GM20000 (cell line): Measurements from ENCODE around the gene FBLN1.
"Not testable (repeated sequence)": the region's sequence is repeated elsewhere in the genome, so short reads cannot be mapped to it uniquely, and the experiment has no call there.

Experiments used
- DNase-seq: peaks from one replicate; pipeline ENCODE4 v3.0.0; 2012; ENCODE audit warnings: low spot score
- TF ChIP-seq, protein P1 (sequence below): IDR thresholded peaks from 2 replicates; pipeline ENCODE4 v1.5.1; 2012; ENCODE audit warnings: mild to moderate bottlenecking, control low read depth; ENCODE audit errors: extremely low read depth, missing control alignments

Gene FBLN1

DNA sequence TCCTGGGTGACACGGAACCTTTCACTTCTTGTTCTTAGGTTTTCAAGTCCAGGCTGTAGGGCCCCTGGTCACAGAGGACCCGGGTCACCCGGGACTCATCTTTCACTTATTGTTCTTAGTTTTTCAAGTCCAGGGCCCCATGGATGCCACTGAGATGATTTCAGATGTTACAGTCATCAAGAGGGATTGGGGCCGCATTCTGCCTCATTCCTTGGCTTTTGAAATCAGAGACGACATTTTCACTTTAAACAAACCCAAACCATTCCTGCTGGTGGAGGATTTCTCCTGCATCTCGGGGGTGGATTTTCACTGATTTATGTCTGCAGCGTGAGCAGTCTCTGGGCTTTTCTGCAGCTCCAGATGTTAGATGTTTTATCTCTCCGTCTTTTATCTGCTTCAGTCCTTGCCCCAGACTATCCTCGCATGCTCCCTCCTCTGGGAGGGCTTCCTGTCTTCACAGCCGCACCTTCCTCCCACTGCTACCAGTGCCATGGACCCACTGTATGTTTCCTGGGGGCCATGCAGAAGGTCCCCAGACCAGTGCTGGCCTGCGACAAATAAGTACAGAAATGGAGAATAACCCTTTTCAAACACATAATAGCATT, 27.4 kb downstream of the FBLN1 start:
- TF ChIP-seq, protein P1, sequence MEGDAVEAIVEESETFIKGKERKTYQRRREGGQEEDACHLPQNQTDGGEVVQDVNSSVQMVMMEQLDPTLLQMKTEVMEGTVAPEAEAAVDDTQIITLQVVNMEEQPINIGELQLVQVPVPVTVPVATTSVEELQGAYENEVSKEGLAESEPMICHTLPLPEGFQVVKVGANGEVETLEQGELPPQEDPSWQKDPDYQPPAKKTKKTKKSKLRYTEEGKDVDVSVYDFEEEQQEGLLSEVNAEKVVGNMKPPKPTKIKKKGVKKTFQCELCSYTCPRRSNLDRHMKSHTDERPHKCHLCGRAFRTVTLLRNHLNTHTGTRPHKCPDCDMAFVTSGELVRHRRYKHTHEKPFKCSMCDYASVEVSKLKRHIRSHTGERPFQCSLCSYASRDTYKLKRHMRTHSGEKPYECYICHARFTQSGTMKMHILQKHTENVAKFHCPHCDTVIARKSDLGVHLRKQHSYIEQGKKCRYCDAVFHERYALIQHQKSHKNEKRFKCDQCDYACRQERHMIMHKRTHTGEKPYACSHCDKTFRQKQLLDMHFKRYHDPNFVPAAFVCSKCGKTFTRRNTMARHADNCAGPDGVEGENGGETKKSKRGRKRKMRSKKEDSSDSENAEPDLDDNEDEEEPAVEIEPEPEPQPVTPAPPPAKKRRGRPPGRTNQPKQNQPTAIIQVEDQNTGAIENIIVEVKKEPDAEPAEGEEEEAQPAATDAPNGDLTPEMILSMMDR, result no peak
- no peak for DNase-seq

DNA sequence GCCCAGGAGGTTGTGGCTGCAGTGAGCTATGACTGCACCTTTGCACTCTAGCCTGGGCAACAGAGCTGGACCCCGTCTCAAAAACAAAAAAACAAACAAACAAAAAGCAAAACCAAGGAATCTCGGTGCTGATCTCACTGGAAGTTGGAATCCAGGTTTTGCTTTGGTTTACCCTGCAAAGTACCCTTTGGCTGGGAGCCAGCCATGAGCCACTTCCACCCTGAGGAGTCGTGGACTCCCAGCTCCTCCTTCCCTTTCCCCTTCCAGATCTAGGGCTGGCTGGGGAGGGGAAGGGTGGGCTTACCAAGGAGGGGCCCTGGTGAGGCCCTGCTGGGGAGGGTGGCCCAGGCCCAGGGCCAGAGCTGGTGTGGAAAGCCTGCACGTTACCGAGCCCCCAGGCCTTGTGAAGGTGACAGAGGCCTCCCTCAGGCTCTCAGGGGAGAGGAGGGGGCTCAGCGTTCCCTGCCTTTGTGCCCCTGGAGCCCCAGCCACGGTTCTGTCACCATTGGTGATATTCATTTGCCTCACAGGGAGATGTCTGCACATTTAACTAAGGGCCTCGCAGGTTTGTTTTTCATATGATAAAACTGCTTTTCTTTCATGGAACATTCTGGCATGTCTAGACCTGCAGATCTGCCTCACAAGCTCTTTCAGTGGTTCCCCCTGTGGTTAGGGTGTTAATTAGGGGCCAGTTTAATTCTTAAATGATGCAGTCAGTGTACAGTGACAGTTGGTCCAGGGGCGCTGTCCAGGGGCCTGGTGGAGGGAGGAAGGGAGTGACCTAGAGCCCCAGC, 29.0 kb downstream of the FBLN1 start:
- TF ChIP-seq, protein P1, result no peak
- DNase-seq, result no peak

GRCh38 chr22:45532235-45532631, 29.6 kb downstream of the FBLN1 start:
- no peak for DNase-seq
- TF ChIP-seq, protein P1, result no peak

DNA sequence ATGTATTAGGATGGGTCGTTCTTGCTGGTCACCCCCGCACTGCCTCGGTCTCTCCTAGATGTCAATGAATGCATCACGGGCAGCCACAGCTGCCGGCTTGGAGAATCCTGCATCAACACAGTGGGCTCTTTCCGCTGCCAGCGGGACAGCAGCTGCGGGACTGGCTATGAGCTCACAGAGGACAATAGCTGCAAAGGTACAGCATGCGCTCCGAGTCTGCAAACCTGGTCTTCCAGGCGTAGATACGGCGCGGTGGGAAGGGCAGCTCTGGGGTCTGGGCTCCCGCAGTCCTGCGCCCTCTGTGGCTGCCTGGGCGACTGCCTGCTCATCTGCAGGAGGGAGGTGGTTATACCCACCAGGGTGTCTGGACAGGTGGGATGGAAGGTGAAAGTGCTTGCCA, 31.0 kb downstream of the FBLN1 start:
- DNase-seq, result no peak
- TF ChIP-seq, protein P1, result no peak

DNA sequence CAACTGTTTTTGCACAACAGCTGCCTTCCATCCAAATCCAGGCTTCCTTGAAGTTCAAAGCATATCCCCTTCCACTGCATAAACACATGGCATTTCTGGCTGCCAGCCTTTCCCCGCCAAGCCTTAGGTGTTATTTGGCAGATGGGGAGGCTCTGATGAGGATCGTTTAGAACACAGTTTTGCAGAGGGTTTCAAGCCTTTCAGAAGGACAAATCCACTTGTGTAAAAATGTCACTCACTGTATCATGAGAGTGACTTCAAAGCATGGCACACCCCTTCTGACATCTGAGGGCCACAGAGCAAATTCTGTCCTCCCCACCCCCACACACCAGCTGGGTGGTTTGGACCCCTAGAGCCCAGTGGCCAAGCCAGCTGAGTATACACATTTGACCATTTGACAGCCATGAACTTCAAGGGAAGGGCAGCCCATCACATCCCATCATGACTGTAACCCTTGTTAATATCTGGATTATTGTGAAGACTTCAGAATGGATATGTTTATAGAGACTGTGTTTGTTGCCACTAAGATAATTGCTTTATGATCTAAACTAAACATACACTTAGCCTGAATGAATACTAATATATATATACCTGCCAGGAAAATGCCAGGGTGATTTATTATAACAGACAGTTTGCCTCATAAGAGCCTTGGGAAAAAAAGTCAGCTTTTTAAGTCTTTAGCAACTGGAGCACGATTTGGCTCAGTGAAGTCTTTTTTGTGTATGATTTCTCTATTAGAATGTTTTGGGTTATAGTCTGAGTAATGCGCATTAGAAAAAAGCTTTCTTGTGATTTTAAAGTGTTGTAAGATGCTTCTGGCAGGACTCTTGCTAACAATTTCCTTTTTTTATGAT, 31.9 kb downstream of the FBLN1 start:
- TF ChIP-seq, protein P1, result no peak
- no peak for DNase-seq

GRCh38 chr22:45535290-45535689, 32.6 kb downstream of the FBLN1 start:
- DNase-seq, result no peak
- TF ChIP-seq, protein P1, result no peak

DNA sequence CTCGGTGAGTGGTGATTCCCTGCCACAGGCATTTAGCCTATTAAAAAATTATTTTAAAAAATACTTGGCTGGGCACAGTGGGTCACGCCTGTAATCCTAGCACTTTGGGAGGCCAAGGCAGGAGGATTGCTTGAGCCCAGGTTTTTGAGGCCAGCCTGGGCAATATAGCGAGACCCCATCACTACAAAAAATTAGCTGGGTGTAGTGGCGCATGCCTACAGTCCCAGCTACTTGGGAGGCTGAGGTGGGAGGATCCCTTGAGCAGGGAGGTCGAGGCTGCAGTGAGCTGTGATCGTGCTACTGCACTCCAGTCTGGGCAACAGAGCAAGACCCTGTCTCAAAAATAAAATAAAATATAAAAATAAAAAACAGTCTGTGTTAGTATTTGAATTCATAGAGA, 33.2 kb downstream of the FBLN1 start:
- not testable (repeated sequence) for DNase-seq
